NK-92 treated with Interleukin-12 subunit alpha and Interleukin-12 subunit beta, amount 100 ng/mL, for 24 hours (cell line): ENCODE results near the gene ZNF672.
"Not testable (repeated sequence)": the region's sequence is repeated elsewhere in the genome, so short reads cannot be mapped to it uniquely, and the experiment has no call there.

ENCODE experiments used
- DNase-seq: peaks from one replicate; lab custom pipeline; 2025; lab: John Stamatoyannopoulos, UW

ZNF672 gene

DNA sequence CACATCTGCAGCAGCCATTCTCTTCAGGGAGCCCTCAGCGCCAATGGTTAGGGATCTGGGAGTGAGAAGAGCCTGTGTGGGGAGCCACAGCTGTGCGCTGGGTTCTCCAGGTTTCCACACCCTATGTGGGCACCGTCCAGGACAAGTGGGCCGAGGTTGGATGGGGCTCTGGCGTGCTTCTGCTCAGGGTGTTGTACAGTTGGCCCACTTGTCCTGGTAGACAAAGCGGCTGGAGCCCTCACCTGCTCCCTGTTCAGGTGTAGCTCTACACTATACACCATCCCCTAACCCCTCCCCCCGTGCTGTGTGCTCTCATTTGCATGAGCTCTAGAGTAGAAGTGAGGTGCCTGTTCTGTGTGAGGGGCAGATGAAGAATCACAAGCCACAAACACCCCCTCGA, 24.5 kb upstream of the ZNF672 start:
- DNase-seq: no peak

DNA sequence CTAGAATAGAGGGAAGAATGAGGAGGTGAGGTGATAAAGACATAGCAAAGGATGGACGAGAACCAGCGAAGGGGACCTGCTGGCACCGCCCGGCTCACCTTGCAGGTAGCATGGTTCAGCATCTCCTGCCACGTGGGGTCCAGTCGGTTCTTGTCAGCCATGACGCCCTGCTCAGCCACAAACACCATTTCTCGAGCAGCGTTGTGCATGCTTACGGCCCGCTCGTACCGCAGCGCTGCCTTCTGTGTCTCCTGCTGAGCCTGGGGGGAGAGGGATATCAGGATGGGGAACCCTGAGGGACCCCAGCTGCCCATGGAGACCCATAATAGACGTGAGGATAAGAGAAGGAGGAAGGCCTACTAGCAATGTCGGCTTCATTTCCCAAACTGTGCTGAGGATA, 23.7 kb upstream of the ZNF672 start:
- DNase-seq: no peak

DNA sequence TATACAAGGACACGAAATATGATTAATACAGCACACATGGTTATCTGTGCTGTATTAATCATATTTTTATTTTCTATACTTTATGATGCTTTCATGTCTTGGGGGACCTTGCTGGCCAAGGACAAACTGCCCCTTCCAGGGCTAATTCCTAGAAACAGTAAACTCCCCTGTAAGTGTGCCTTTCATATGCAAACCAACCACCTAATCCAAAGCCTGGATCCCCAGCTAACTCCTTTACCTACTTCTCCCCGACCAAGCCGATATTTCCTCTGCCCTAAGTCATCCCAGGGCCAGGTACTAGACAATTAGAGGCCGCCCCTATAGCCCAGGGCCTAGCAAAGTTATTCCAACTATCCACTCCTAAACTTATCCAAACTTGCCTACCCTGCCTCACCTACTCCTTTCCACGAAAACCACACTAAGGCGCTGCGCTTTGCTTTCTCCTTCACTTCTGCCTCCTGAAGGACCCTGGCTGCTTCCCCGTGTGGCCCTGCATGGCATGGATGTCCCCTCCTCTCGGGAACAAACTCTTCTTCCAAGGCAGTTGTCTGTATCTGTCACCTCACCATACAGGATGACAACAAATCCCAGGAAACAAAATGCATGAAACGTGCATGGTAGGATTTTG, 22.5 kb upstream of the ZNF672 start:
- no peak for DNase-seq

DNA sequence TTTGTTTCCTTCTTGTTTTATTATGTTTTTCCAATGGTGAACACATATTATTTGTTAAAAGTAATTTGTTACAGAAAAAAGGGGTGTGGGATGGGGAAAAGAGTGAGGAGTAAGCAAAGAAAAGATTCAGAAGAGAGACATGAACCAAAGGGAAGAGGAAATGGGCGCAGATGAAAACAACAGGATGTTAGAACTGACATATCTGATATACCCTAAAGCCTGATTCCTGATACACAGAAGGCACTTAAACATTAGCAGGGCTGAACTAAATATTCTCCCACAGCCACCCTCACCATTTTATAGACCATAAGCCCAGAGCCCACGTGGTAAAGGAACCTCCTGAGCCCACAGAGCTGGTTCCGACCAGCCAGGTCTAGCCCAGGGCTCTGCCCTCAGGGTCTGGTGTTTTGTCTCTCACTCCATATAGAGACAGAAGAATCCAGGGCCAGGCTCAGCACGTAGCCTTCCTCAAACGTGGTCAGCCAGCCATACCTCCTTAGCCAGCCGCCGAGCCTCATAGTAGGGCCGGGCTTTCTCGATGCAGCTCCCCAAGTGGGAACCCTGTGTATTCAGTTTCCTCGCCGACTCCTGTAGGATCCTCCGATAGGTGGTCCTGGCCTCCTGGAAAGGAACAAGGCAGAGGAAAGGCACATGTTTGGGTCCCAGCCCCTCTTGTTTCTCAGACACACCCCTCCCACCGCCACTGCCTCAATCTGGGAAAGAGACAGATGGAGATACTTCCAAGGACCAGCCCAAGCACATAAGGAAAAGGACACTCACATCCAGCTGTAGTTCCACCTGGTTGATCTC, 21.8 kb upstream of the ZNF672 start:
- no peak for DNase-seq

DNA sequence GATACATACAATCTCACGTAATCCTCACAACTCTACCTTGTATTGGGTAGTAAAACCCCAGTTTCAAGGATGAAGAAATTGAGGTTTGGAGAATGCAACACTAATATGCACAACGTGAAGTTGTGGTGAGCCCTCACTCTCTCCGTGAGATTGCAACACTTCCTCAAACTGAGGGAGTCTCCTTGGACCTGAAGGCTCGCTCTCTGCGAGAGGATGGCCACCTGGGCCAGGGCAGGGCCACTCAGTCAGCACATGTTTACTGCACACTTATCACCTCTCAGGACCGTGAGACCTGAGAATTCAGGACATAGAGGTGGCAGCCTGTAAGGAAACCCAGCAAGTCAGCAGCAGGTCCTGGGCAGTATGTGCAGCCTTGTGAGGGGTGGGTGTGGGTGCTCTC, 21.0 kb upstream of the ZNF672 start:
- no peak for DNase-seq

DNA sequence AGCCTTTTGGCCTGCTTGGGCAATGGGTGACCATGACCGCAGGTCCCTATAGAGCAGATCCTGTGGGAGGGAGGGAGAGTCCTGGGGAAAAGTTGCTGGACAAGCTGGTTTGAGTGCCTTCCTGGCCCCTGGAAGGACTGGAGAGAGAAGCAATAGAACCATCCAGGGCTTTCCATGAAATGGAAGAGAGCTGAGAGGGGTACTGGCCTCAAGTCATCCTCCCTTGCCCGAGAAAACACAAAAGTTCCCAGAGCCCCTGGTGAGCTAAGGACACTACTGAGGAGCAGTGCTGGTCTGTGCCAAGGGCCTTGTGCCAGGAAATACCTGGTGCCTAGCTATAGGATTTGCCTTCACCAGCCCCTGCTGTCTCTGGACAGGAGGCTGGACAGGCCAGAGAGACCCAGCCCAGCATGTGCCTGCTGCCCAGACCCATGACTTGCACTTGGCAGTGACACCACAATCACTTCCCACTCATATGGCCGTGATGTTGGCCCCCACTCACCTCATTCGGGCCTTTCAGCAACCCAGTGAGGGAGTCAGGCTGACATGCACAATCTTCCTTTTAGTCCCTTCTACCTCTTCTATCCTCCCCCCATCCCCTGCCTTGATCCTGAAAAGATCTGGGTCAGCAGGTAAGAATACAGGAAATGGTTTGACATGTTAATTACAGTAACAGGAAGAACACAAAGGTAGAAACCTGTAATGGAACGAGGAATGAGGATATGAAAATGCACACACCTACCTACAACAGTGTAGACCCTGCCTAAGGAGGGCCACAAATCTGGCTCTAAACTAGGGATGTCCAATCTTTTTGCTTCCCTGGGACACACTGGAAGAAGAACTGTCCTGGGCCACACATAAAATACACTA, 19.3 kb upstream of the ZNF672 start:
- no peak for DNase-seq

DNA sequence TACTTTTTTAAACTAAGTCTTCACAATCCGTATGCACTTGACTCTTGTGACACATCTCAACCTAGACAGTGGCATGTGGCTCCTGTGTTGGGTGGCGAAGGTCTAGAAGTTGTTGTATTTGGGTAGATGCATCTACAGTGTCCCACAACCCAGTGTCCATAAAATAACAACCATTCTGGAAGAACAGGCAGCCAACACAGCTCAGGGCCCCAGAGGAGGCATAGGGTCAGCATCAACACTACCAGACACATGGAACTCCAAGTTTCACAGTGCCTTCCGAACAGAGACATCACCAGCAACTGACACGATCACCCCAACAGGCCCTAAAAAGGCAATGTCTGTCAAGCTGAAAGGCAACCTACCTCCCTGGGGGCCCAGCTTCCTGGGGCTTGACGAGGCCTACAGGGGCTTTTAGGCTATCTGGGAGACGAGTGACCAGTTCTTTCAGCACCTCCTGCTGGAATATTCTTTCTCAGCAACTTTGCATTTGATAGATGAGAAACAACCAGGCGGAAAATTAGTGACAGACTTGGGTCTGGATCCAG, 17.9 kb upstream of the ZNF672 start:
- no peak for DNase-seq

DNA sequence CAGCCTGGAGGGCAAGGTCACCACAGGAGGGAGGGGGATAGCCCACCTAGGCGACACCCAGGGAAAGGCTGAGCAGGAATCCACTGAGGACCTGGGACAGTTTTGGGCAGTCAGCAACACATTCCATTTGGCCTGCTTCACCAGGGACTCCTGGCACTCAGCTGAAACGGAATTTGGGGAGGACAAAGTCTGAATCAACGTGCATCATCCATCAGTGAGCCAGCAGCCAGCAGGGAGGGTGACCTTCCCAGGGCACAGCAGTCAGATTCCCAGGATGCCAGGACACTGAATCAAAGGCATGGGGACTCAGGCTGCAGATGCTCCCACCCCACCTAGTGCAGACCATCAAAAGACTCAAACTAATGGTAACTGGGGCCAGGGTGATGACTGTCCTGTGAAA, 16.9 kb upstream of the ZNF672 start:
- DNase-seq: no peak

DNA sequence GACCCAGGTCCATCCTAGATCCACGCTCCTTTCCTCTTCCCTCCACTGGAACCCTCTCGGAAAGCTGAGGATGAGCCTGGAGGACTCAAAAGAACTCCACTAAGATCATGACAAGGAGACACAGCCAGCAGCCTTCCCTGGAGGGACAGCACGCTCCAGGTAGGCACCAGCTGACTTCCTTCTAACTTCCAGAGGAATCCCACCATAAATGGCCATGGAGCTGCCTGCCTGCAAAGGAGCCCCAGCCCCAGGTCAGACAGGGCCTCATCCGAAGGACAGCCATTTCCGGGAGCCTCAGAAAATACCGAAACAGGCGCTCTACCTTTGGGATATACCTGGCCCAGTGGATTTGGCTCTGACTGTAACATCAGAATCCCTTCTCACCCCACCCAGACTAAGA, 16.4 kb upstream of the ZNF672 start:
- DNase-seq: no peak

DNA sequence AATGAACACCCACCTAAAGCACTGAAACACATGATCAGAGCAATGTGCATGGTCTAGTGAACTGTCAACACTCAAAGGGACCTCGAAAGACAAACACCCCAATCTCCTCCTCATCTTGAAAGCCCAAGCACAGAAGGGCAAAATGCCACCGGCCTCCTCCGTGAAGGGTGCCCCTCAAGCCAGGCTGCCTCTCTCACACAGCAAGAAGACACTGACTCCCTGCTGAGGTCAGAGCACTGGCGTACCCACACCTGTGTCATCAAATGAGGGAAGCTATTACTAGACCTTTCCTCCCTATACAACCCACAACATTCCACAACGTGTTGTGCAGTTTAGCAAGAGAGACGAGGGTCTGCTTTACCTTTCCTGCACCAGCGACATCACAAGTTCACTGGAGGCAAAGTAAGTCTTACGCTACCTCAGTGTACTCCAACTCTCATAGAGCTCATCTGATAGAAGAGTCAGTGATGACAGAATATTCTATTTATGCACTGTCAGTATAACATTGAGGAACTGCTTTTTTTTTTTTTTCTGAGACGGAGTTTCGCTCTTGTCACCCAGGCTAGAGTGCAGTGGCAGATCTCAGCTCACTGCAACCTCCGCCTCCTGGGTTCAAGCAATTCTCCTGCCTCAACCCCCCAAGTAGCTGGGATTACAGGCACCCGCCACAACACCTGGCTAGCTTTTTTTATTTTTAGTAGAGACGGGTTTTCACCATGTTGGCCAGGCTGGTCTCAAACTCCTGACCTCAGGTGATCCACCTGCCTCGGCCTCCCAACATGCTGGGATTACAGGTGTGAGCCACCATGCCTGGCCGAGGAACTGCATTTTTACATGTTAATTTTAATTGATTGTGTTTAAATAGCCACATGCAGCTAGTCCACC, 15.6 kb upstream of the ZNF672 start:
- DNase-seq: no peak

DNA sequence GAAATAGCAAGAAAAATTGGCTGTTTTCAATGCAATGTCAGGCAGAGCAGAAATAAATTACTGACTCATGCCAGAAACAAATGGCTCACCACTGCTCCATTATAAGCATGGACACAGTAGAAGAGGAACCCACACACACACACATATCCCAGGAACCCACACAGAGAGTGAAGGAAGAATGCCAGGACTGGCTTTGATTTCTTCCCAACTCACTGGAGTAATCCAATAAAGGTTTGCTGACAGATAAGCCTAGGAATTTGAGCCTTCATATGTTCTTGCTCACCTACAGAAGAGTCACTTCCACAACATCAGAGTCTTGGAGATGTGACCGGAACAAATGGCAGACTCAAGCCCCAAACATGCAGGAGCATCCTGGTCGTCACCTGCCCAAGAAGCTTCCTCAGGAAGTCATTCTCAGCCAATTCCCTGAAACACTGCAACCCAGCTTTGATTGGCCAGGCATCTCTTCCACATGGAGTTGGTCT, 14.5 kb upstream of the ZNF672 start:
- no peak for DNase-seq

DNA sequence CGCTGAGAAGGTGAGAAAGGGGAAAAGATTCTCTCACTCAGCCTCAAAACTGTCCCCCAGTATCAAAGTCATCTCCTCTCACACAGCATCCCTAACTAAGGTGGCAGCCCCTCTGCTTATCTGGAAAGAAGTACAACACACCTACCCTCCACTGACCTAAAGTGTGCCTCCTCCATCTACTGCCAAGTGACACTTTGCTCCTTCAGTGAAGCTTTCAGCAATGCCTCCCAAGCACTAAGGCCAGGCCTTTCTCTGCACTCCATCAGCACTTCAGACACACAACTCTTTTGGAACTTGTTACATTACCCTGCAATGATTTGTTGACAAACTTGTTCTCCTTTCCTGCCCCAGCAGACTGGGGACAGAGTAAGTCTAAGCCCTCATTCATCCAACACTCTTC, 13.7 kb upstream of the ZNF672 start:
- no peak for DNase-seq

DNA sequence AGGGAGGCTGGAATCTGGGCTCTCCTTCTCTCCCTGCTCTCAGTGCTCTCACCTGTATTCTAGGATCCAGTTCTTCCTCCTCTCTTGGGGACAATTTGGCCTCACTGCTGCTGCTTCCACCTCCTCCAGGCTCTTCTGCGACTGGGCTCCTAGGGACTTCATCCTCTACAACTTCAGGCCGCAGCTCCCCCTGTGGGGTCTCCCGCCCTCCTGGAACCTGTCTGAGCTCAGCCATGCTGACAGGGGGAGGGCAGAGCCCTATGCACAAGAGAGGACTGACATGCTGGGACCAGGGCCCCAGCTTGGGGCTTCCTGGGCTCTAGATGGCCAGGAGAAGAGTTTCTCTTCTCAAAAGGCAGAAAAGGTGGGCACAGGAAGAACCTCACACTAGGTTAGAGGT, 13.3 kb upstream of the ZNF672 start:
- DNase-seq: no peak

DNA sequence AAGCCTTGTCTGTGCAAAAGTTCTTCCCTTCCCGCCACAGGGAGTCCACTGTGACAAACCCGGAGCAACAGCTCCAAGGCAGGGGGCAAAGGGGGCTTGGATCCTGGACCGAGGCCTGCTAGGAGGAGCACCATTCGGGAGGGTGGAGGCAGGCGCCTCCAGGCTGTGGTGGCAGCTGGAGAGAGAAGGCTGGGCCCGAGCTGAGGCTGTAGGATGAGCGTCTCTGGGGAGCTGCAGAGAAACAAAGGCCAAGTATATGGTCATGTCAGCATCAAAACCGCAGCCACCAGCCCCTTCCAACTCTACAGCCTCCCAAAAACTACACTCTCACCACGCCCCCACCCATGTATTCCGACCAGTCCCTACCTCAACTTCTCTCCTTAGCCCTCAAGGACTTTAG, 12.9 kb upstream of the ZNF672 start:
- DNase-seq: no peak

DNA sequence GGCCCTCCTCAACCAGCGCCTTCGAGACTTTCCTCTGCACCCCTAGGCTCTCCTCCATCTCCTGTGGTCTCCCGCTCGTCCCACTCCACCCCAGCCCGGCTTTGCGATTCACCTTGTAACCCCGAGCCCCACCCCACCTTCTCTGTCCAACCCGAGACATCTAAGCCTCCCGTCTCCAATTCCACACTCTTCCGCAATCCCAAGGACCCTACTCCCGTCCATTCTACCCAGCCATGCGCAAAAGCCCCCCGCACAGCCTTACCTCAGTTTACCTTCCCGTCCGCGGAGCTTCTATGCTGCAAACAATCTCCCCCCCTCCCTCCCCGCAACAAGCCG, 12.5 kb upstream of the ZNF672 start:
- DNase-seq: no peak

DNA sequence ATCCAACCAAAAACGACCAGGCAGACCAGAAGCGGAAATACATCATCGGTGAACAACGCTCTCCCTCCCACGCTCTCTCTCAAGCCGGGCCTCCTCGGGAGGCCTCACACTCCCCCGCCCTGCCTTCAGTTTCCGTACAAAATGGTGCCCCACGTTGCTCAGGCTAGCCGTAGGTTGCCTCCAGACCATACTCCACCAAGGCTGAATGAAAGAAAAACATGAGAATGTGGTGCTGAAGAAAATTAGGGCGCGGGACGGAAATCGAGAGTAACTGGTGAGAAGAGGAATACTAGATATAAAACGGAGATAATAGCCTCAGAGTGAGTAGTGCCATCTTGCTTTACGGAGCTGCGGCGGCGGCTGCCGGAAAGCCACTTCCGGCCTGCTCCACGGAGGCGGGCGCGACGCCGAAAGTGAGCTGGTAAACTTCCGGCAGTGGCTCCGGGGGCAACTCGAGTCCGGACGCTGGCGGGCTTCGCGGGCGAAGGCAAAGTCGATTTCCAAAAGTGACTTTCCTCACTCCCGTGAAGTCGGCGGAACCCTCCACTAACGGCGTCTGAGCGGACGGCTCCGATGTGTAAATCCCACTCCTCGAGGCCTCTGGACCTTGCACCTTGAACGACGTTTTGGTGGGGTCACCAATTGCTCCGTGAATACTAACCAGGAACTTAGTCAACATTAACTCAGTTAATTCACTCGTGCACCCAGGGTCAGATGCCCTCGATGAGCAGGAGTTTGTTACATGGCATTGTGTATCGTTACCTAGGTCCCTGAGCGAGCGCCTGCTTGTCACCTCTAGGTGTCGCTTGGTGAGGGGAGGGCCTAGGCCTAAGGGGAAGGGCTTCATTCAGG, 11.9 kb upstream of the ZNF672 start, which contains the start of gene SH3BP5L:
SH3BP5L (minus strand) TSS at position 7 of the 852 bp plus-strand sequence. CDS start 980 bp downstream, outside the sequence.
- DNase-seq: peak; percentile 83

DNA sequence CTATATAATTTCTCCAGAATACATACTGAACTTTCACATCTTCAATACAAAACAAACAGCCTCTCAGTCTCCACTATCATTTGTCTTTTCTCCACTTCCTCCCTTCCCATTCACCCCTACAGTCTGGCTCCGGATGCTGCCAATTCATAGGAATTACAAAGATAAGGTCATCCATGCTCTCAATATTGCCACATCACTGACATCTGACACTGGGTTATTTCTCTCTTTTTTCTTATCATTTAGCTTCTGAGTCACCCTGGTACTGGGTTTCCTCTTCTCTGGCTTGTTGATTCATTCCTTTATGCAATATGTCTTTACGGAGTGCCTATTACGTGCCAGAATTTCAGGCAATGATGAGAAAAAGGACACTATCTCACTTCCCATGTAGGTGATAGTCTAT, 9.2 kb upstream of the ZNF672 start:
- DNase-seq: no peak

DNA sequence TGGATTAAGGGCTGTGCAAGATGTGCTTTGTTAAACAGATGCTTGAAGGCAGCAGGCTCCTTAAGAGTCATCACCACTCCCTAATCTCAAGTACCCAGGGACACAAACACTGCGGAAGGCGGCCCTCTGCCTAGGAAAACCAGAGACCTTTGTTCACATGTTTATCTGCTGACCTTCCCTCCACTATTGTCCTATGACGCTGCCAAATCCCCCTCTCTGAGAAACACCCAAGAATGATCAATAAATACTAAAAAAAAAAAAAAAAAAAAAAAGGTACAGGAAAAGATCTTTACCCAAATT, 7.4 kb upstream of the ZNF672 start:
- DNase-seq: not testable (repeated sequence)

DNA sequence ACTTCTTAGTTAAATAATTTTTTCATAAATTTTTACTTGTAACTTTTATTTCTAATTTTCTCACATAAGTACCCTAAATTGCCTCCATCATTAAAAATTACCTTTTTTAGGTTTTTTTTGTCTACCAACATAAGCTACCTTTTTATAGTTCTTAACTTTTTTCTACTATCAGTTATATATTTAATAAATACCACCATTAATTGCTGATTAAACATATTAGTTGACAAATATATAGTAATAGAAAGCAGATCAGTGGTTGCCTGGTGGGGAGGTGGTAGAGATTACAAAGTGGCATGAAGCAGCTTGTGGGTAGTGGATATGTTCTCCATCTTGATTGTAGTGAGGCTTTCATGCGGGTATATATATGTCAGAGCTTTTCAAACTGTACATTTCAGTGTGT, 6.2 kb upstream of the ZNF672 start:
- DNase-seq: no peak

DNA sequence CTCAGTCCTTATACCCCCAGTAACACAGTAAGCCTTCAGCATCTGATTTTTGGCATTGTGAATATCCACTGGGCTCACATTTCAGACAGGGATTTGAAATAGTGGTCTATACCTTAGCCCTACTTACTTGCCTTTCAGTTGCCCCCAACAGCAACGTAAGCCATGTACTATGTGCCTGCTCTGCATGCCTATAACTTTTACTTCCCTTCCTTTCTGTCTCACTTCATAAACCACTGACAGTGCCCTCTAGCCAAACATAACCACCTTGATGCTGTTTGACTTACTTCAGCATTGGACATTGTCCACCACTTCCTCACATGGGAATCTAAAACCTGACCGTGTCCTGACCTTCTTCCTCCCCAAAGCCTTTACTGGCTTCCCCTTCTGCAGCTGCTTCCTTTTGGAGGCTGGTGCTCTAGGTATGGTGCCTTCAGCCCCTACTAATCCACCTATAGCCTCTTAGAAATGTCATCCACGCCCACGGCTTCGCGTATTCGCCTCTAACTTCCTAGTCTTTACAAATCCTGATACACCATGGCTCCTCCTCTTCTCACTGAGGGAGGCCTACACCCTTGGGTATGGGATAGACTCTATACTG, 3.6 kb upstream of the ZNF672 start:
- no peak for DNase-seq
